Measurements from ENCODE around the gene TMEFF2. TPM values are rescaled to one million over a fixed set of nuclear protein-coding genes. Genes with fewer than 3 reads are reported as not detected.

Gene TMEFF2
- total RNA-seq, 2 experiments from 2014 or later = not detected

DNA sequence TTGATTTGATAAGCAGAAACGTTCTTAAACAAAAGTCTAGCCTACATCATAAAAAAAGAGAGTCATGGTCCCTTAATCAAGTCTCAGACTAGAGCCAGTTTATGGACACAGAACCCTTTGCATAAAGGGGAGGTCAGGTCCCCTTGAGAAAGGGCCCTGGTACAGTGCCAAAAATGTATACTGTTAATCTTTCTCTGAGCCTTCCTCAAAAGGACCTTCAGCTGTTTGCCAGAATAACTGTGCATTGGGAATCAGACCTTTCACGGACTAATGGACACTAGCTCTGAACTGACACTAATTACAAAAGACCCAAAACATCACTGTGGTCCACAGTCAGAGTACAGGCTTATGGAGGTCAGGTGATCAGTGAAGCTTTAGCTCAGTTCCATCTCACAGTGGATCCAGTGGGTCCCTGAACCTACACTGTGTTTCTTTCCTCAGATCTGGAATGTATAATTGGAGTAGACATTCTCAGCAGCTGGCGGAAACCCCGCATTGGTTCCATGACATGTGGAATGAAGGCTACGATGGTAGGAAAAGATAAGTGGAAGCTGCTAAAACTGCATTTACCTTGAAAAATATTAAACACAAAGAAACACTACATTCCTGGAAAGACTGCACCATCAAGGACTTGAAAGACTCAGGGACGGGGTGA is 151.4 kb downstream of the TMEFF2 start:
- Histone ChIP-seq H3K4me1 (ENCODE audit: insufficient read depth, low read length, poor library complexity, severe bottlenecking) (no peaks in the 10 kb centered on the region), H3K4me2 (ENCODE audit: low read length) (no peak overlapping the region), H3K79me2 (ENCODE audit: insufficient read depth, low read depth, low read length) (no peaks in the 10 kb centered on the region), H3K27ac (ENCODE audit: low read depth, low read length, poor library complexity, severe bottlenecking) (no peak overlapping the region), H3K4me3 (ENCODE audit: low read depth, low read length, poor library complexity, severe bottlenecking) (no peak overlapping the region), H3K9me3 (ENCODE audit: low read length) (no peaks in the 10 kb centered on the region), H4K20me1 (ENCODE audit: insufficient read depth, low read length) (no peaks in the 10 kb centered on the region), H3K9me2 (ENCODE audit: insufficient read depth, low read length) (no peaks in the 10 kb centered on the region), H2AFZ (ENCODE audit: low read length) (no peak overlapping the region), H3K36me3 (ENCODE audit: insufficient read depth, low read length) (no peaks in the 10 kb centered on the region)
- CTCF ChIA-PET (ENCODE audit: unreplicated experiment) = no interaction called here
- BruUV-seq (replicated peaks) = no TSS peak
- no peak for DNase-seq (ENCODE audit: low spot score)
- intact Hi-C loops (cut with micrococcal nuclease; ENCODE audit: unreplicated experiment) = no loop called here
- POLR2A ChIA-PET = interaction anchor here (0.6 to 1.3 kb wide), 3 partner anchors 10 to 72 kb away, joined by 3 read pairs; no protein-coding TSS in a partner anchor
- TF ChIP-seq EZH2phosphoT487 (IDR thresholded peaks at IDR 0.05; ENCODE audit: borderline replicate concordance, low read depth, low read length) = no peak
- TF ChIP-seq, protein P1, sequence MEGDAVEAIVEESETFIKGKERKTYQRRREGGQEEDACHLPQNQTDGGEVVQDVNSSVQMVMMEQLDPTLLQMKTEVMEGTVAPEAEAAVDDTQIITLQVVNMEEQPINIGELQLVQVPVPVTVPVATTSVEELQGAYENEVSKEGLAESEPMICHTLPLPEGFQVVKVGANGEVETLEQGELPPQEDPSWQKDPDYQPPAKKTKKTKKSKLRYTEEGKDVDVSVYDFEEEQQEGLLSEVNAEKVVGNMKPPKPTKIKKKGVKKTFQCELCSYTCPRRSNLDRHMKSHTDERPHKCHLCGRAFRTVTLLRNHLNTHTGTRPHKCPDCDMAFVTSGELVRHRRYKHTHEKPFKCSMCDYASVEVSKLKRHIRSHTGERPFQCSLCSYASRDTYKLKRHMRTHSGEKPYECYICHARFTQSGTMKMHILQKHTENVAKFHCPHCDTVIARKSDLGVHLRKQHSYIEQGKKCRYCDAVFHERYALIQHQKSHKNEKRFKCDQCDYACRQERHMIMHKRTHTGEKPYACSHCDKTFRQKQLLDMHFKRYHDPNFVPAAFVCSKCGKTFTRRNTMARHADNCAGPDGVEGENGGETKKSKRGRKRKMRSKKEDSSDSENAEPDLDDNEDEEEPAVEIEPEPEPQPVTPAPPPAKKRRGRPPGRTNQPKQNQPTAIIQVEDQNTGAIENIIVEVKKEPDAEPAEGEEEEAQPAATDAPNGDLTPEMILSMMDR (conservative IDR thresholded peaks at IDR 0.05; ENCODE audit: low read length) = no peak

DNA sequence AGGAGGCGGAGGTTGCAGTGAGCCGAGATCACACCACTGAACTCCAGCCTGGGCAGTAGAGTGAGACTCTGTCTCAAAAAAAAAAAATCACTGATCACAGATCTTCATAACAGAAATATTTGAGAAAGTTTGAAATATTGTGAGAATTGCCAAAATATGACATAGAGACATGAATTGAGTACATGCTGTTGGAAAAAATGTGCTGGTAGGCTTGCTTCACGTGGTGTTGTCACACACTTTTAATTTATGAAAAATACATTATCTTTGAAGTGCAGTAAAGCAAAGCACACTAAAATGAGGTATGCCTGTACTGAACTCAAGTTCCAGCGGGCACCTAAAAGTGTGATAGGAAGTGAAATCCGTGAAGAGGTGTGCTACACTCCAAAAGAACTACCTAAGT is 152.6 kb downstream of the TMEFF2 start:
- H3K4me2 ChIP-seq (ENCODE audit: low read length) = no peak overlapping the region
- no peaks in the 10 kb centered on the region for H3K9me3 ChIP-seq (ENCODE audit: low read length)
- H3K36me3 ChIP-seq (ENCODE audit: insufficient read depth, low read length) = no peaks in the 10 kb centered on the region
- no peak overlapping the region for H2AFZ ChIP-seq (ENCODE audit: low read length)
- intact Hi-C loops (cut with micrococcal nuclease; ENCODE audit: unreplicated experiment) = no loop called here
- no peak overlapping the region for H3K27ac ChIP-seq (ENCODE audit: low read depth, low read length, poor library complexity, severe bottlenecking)
- DNase-seq (ENCODE audit: low spot score) = no peak
- no peaks in the 10 kb centered on the region for H3K79me2 ChIP-seq (ENCODE audit: insufficient read depth, low read depth, low read length)
- no peaks in the 10 kb centered on the region for H3K9me2 ChIP-seq (ENCODE audit: insufficient read depth, low read length)
- H4K20me1 ChIP-seq (ENCODE audit: insufficient read depth, low read length) = no peaks in the 10 kb centered on the region
- ChIA-PET POLR2A (no interaction called here), CTCF (ENCODE audit: unreplicated experiment) (no interaction called here)
- H3K4me3 ChIP-seq (ENCODE audit: low read depth, low read length, poor library complexity, severe bottlenecking) = no peak overlapping the region
- BruUV-seq (replicated peaks) = no TSS peak
- H3K4me1 ChIP-seq (ENCODE audit: insufficient read depth, low read length, poor library complexity, severe bottlenecking) = no peaks in the 10 kb centered on the region
- TF ChIP-seq EZH2phosphoT487 (IDR thresholded peaks at IDR 0.05; ENCODE audit: borderline replicate concordance, low read depth, low read length) = no peak
- TF ChIP-seq, protein P1 (conservative IDR thresholded peaks at IDR 0.05; ENCODE audit: low read length) = no peak

DNA sequence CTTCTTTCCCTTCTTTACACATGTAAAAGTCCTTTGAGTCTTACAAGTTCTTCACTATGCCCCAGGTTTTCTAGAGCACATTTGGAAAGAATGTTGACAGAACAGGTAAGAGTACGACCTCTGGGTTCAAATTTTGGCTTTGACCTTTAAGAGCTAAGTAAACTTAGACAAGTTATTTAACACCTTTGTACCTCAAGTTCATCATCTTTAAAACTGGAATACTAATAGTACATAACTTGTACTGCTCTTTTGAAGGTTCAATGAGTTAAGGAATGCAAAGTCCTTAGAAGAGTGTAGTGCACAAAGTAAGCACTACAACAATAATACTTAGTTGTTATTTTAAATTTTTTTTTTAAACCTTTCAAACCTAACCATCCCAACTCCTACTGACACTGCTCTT is 156.6 kb downstream of the TMEFF2 start:
- H3K9me3 ChIP-seq (ENCODE audit: low read length) = no peaks in the 10 kb centered on the region
- intact Hi-C loops (cut with micrococcal nuclease; ENCODE audit: unreplicated experiment) = no loop called here
- no peak for TF ChIP-seq EZH2phosphoT487 (IDR thresholded peaks at IDR 0.05; ENCODE audit: borderline replicate concordance, low read depth, low read length)
- TF ChIP-seq, protein P1 (conservative IDR thresholded peaks at IDR 0.05; ENCODE audit: low read length) = no peak
- BruUV-seq (replicated peaks) = no TSS peak
- no peak for DNase-seq (ENCODE audit: low spot score)
- no peaks in the 10 kb centered on the region for H3K79me2 ChIP-seq (ENCODE audit: insufficient read depth, low read depth, low read length)
- H2AFZ ChIP-seq (ENCODE audit: low read length) = no peak overlapping the region
- ChIA-PET CTCF (ENCODE audit: unreplicated experiment) (no interaction called here), POLR2A (no interaction called here)
- H3K36me3 ChIP-seq (ENCODE audit: insufficient read depth, low read length) = no peaks in the 10 kb centered on the region
- H3K4me2 ChIP-seq (ENCODE audit: low read length) = no peak overlapping the region
- H4K20me1 ChIP-seq (ENCODE audit: insufficient read depth, low read length) = no peaks in the 10 kb centered on the region
- H3K4me1 ChIP-seq (ENCODE audit: insufficient read depth, low read length, poor library complexity, severe bottlenecking) = no peaks in the 10 kb centered on the region
- H3K4me3 ChIP-seq (ENCODE audit: low read depth, low read length, poor library complexity, severe bottlenecking) = no peak overlapping the region
- no peaks in the 10 kb centered on the region for H3K9me2 ChIP-seq (ENCODE audit: insufficient read depth, low read length)
- no peak overlapping the region for H3K27ac ChIP-seq (ENCODE audit: low read depth, low read length, poor library complexity, severe bottlenecking)
